Measurements from ENCODE around the gene CRIM1.
A peak's percentile ranks its signal among the peaks of the same experiment; 100 is the strongest.
"Not testable (repeated sequence)": the region's sequence is repeated elsewhere in the genome, so short reads cannot be mapped to it uniquely, and the experiment has no call there.

Gene CRIM1

DNA sequence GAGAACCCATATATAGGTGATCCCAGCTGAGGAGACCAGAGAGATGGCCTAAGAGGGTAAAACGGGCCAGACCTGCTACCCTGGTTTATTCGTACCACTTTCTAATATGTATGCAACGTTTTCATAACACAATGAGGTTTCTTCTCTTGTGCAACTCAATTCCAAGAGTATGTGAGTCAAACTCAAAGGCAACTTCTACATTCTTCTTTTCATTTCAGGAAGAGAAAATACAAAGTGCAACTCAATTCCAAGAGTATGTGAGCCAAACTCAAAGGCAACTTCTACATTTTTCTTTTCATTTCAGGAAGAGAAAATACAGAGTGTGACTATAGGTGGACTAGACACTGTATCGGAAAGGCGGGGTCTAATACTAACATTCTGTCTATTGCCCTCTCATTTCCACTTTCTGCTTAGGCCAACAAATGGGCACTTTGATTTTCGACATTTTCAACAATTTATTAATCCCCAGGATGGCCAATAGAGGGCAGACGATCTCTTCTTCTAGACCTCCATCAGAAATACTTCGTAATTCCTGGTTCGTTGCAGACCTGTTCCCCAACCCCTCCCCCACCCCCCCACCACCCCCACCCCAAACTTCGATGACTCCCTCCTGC lies 3.7 kb upstream of the CRIM1 start:
- peak; percentile 59 for DNase-seq

- no peak for DNase-seq
These were observed 2.9 kb upstream of the CRIM1 start for GRCh38 chr2:36352701-36353100.

DNA sequence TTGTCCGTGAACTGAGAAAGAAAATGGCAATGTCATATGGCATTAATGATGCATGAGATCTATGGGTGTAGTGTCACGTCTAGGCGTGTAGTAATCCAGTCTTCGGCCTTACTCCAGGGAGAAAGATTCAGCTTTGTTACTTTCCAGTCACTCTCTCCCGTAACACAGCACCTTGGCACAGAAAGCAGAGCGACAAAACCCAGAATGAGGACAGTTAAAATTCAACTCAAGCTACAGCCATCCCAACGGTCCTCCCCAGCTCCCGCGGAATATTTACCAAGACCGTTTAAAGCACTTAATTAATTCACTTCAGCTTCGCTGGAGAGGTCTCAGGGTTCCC lies 797 bp upstream of the CRIM1 start:
- peak; percentile 37 for DNase-seq

- no peak for DNase-seq
These were observed 316 bp downstream of the CRIM1 start for GRCh38 chr2:36355890-36356297.

- DNase-seq, result peak; percentile 29
These were observed 866 bp downstream of the CRIM1 start for GRCh38 chr2:36356298-36356989.

GRCh38 chr2:36356990-36357846 lies 1.6 kb downstream of the CRIM1 start:
- DNase-seq, result peak; percentile 10

- DNase-seq, result no peak
These were observed 2.5 kb downstream of the CRIM1 start for GRCh38 chr2:36357847-36358659.

GRCh38 chr2:36359067-36359466 lies 3.5 kb downstream of the CRIM1 start:
- DNase-seq, result no peak

DNA sequence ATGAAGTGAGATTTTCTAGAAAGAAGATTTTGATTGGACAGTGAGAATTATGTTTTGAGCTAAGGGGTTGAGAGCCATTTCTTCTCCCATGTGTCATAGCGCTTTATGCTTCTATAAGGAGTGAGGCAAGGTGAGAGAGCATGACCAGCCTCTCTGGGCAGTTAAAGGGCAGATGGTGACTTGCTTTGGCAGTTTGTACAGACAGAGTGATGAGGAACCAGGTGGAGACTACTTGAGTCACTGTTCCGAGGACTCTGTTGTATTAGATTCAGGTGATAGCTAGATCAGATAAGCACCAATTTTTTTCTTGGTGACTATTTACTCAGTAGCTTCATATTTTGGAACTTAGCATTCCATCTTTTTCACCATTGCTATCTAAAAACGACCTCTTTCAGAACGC lies 4.5 kb downstream of the CRIM1 start:
- no peak for DNase-seq

DNA sequence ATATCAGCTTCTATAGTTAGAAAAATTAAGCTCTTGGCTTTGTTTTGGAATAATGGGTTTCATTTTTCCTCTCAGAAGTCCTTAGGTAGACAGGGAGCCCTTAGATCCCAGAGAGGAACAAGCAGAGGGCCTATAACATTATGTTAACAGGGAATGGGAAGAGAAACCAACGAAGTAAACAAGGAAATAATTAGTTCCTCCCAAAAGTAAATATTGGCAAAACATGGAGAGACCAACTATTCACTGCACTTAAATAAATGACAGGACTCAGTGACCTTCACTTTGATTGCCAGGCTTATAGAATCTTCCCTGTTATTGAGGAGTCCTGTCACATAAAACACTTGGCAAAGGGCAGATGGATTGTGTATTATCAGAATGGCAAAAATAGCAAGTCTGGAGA lies 5.3 kb downstream of the CRIM1 start:
- no peak for DNase-seq

GRCh38 chr2:36361396-36361795 lies 5.8 kb downstream of the CRIM1 start:
- no peak for DNase-seq

DNA sequence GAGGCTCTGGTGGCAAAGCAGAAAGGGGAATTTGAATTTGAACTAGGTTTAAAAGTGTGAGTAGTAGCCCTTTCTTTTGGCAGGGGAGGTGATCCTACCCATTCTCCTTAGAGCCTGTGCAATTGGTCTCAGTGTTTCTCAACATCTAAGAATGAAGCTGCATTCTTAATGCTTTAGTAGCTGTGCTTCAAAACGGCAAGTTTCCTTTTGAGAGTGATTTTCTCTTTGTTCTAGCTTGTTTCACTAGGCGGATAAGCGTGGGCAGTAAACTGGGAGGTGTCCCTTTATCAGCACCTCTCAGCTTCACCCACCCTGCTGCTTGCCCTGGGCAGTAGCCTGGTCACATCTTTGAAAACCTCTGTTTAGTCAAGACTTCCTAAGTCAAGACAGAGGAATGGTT lies 6.7 kb downstream of the CRIM1 start:
- DNase-seq, result no peak

DNA sequence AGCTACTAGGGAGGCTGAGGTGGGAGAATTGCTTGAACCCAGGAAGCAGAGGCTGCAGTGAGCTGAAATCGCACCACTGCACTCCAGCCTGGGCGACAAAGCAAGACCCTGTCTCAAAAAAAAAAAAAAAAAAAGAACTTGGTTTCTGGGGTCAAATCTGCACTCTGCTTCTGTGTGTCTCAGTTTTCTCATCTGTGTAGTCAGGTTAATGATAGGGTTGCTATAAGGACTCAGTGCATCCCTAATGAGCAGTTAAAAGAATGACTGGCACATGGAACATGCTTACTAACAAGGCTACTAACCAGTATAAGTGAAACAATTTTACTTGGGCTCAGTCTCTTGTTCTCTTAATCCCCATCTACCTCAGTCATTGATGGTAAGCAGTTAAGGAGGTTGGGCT lies 7.5 kb downstream of the CRIM1 start:
- DNase-seq, result not testable (repeated sequence)

GRCh38 chr2:36366491-36367120 lies 11.0 kb downstream of the CRIM1 start:
- no peak for DNase-seq

- DNase-seq, result no peak
These were observed 11.9 kb downstream of the CRIM1 start for GRCh38 chr2:36367486-36367885.

- DNase-seq, result no peak
These were observed 12.3 kb downstream of the CRIM1 start for GRCh38 chr2:36367895-36368353.

GRCh38 chr2:36368438-36368837 lies 12.9 kb downstream of the CRIM1 start:
- DNase-seq, result no peak

- DNase-seq, result no peak
These were observed 13.6 kb downstream of the CRIM1 start for GRCh38 chr2:36369163-36369562.

DNA sequence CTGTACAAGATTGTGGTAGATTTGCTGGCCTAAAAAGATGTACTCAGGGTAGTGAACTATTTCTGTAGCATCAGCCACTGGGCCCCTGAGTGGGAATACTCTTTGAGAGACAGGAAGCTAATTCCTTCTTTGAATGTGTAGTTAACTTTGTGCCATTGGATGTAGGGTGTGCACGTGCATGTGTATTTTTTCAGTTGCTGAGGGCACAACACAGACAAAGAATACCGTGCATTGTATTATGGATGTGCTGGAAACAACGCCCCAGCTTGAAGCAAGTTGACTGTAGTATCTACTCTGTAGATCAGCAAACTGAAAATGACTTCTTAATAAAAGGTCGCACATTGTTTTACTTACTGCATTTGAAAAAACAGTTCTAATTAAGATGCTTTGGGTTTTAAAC lies 14.1 kb downstream of the CRIM1 start:
- no peak for DNase-seq

DNA sequence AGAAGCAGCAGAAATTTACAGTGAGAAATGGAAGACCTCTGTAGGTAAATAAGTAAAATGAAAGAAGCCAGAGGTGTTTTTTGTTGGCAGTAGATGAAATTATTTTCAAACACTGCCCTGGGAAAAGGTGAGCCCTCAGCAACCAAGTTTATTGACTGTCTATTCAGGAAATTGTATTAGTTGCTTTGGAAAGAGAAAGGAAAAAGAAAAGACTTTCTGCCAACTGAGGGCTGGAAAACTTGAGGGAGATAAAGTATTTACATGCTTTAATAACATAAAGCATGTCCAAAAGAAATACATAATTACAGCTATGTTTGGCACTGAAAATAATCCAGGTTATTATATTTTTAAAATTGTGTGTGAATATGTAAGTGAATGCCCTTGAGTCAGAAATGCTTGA lies 14.7 kb downstream of the CRIM1 start:
- DNase-seq, result no peak

DNA sequence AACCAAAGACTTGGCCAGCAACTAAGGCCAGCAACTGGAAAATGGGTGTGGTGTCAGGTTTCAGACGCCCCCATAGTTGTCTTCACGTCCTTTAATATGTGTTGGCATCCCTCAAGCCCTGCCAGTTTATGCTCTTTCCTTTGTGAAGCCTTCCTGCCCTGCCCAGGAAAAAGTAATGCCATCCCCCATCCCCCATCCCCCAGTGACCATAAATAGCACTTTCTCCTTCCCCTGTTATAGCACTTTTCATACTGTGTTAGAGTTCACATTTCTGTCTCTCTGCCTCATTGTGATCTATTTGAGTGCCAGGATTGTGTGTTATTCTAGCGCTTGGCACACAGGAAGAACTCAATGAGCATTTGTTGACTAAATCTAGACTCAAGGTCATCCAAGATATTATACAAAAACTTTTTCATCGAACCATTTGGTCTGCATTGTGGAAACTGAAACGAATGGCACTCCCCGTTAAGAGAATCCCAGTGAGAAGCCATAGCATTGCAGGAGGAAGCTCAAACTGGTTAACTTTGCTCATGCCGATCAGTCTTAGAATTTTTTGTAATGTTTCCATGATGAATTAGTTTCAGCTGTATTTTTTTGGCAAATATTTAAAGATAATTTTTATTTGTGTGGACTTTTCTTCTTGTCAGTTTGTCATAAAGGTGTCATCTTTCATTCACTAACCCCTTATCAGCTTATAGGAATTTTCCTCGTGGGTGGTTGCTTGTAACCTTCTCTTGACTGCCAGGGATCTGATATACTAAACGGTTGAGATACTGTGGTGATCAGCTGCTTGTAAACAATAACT lies 15.7 kb downstream of the CRIM1 start:
- DNase-seq, result no peak

GRCh38 chr2:36371928-36372391 lies 16.4 kb downstream of the CRIM1 start:
- no peak for DNase-seq
